ENCODE measurements around the gene GRIN3B. TPM values are rescaled to one million over a fixed set of nuclear protein-coding genes. Genes with fewer than 3 reads are reported as not detected.

Gene GRIN3B
- total and polyA plus RNA-seq, 2 of the 4 experiments (the other 2 are of a cell fraction), result under 0.01 to 0.91 TPM

GRCh38 chr19:1046836-1047695, 46.8 kb downstream of the GRIN3B start:
- H3K4ac ChIP-seq (ENCODE audit: low read depth, low read length), result no peak overlapping the region
- ATAC-seq (ENCODE audit: low read depth), result no peak
- TF ChIP-seq MAZ (IDR thresholded peaks at IDR 0.05; ENCODE audit: borderline replicate concordance, low read depth, low read length) (no peak), SMC3 (IDR thresholded peaks at IDR 0.05; ENCODE audit: low read depth, low read length) (no peak), POLR2A (IDR thresholded peaks at IDR 0.05; ENCODE audit: low read depth, low read length) (no peak), BHLHE40 (IDR thresholded peaks at IDR 0.05; ENCODE audit: low read depth, low read length) (no peak), MXI1 (IDR thresholded peaks at IDR 0.05; ENCODE audit: borderline replicate concordance, low read depth, low read length) (no peak), FOS (IDR thresholded peaks at IDR 0.05; ENCODE audit: low read depth, low read length) (no peak), RFX5 (IDR thresholded peaks at IDR 0.05; ENCODE audit: low read depth, low read length) (no peak), CHD1 (IDR thresholded peaks at IDR 0.05; ENCODE audit: low read depth, low read length) (no peak), ELK1 (IDR thresholded peaks at IDR 0.05; ENCODE audit: borderline replicate concordance, low read depth, low read length) (no peak), NFE2L2 (IDR thresholded peaks at IDR 0.05; ENCODE audit: low read depth, low read length) (no peak), CEBPB (IDR thresholded peaks at IDR 0.05; ENCODE audit: low read depth, low read length) (no peak), RAD21 (IDR thresholded peaks at IDR 0.05; ENCODE audit: low read length) (no peak), MAFK (IDR thresholded peaks at IDR 0.05; ENCODE audit: low read depth, low read length) (no peak)
- TF ChIP-seq, protein P1, sequence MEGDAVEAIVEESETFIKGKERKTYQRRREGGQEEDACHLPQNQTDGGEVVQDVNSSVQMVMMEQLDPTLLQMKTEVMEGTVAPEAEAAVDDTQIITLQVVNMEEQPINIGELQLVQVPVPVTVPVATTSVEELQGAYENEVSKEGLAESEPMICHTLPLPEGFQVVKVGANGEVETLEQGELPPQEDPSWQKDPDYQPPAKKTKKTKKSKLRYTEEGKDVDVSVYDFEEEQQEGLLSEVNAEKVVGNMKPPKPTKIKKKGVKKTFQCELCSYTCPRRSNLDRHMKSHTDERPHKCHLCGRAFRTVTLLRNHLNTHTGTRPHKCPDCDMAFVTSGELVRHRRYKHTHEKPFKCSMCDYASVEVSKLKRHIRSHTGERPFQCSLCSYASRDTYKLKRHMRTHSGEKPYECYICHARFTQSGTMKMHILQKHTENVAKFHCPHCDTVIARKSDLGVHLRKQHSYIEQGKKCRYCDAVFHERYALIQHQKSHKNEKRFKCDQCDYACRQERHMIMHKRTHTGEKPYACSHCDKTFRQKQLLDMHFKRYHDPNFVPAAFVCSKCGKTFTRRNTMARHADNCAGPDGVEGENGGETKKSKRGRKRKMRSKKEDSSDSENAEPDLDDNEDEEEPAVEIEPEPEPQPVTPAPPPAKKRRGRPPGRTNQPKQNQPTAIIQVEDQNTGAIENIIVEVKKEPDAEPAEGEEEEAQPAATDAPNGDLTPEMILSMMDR (conservative IDR thresholded peaks at IDR 0.05; ENCODE audit: low read depth, low read length), result no peak
- TF ChIP-seq, protein P2, sequence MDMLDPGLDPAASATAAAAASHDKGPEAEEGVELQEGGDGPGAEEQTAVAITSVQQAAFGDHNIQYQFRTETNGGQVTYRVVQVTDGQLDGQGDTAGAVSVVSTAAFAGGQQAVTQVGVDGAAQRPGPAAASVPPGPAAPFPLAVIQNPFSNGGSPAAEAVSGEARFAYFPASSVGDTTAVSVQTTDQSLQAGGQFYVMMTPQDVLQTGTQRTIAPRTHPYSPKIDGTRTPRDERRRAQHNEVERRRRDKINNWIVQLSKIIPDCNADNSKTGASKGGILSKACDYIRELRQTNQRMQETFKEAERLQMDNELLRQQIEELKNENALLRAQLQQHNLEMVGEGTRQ (IDR thresholded peaks at IDR 0.05; ENCODE audit: low read depth, low read length), result no peak

More at GRCh38 chr19:1046836-1047695, 46.8 kb downstream of the GRIN3B start:
- Histone ChIP-seq H2BK120ac (ENCODE audit: low read depth, low read length) (no peak overlapping the region), H2BK20ac (ENCODE audit: low read depth, low read length) (no peak overlapping the region), H3K4me2 (ENCODE audit: low read depth, low read length) (no peak overlapping the region), H3K9ac (ENCODE audit: low read depth, low read length) (no peak overlapping the region), H3K14ac (replicated peaks; ENCODE audit: low read depth, low read length) (no peak overlapping the region), H3K79me1 (ENCODE audit: low read depth in 1 of 2, low read length in 2 of 2) (no peaks in the 10 kb centered on the region), H3K36me3 (ENCODE audit: control insufficient read depth, insufficient read depth, low read length) (no peaks in the 10 kb centered on the region), H2BK15ac (ENCODE audit: low read depth, low read length) (no peak overlapping the region), H3K18ac (ENCODE audit: low read depth, low read length) (no peak overlapping the region), H2BK5ac (ENCODE audit: low read depth, low read length, poor library complexity, severe bottlenecking) (no peak overlapping the region), H3K27ac (ENCODE audit: insufficient read depth, low read length) (no peak overlapping the region), H3K27me3 (ENCODE audit: control insufficient read depth, insufficient read depth, low read length) (no peaks in the 10 kb centered on the region), H2AK5ac (ENCODE audit: low read depth, low read length) (no peak overlapping the region), H4K20me1 (ENCODE audit: insufficient read depth, low read length) (no peaks in the 10 kb centered on the region), H3K23ac (ENCODE audit: low read depth, low read length) (no peak overlapping the region), H3K4me3 (ENCODE audit: insufficient read depth, low read depth, low read length) (no peak overlapping the region), H3K56ac (ENCODE audit: extremely low read depth, insufficient read depth, low read length) (no peak overlapping the region), H4K8ac (ENCODE audit: low read depth in 2 of 2, low read length in 2 of 2) (no peak overlapping the region), H2AK9ac (replicated peaks; ENCODE audit: low read depth, low read length, poor library complexity) (no peak overlapping the region), H3K9me1 (ENCODE audit: insufficient read depth, low read length) (no peaks in the 10 kb centered on the region), H2AFZ (replicated peaks; ENCODE audit: low read length, poor library complexity) (no peak overlapping the region), H4K91ac (ENCODE audit: insufficient read depth, low read depth, low read length) (no peak overlapping the region), H3K9me3 (ENCODE audit: control insufficient read depth, insufficient read depth, low read length) (peaks cover 6% of the 10 kb centered on the region; the same call in 1 of the 2 replicates), H3K4me1 (ENCODE audit: control insufficient read depth, insufficient read depth, low read length) (no peaks in the 10 kb centered on the region), H4K5ac (ENCODE audit: low read depth, low read length) (no peak overlapping the region)
- dilution Hi-C loops (cut with HindIII; ENCODE audit: low sequenced_read_pairs, unreplicated experiment), result no loop called here
- WGBS, 2 experiments (ENCODE audit: extremely low coverage in 2 of 2, insufficient read length in 1 of 2), result 95% methylated on average over 53 of the region's 77 CpGs; no CpG with 5 or more reads in 1 of the 2 experiments
- ChIA-PET CTCF (no interaction called here), POLR2A (ENCODE audit: unreplicated experiment) (no interaction called here)
- no TSS peak for BruUV-seq (replicated peaks)
- in situ Hi-C loops (cut with MboI; ENCODE audit: low sequenced_read_pairs), result no loop called here
- no peak for DNase-seq
- intact Hi-C loops (cut with micrococcal nuclease), result no loop called here

All from IMR-90 (cell line).